Common myeloid progenitor, CD34-positive (primary cell): ENCODE results near the gene APOB.
"Not testable (repeated sequence)": the region's sequence is repeated elsewhere in the genome, so short reads cannot be mapped to it uniquely, and the experiment has no call there.

ENCODE experiments used
- CTCF ChIA-PET: fragments of 350-600 bp; sonication (Branson Sonifier 250); formaldehyde crosslinking; loops from one replicate; lab custom pipeline; 2021; ENCODE audit warnings: antibody characterized with exemption; lab: Charles Lee
- POLR2A ChIA-PET: fragments of 350-600 bp; sonication (Branson Sonifier 250); formaldehyde crosslinking; loops from one replicate; lab custom pipeline; 2021; ENCODE audit warnings: antibody characterized with exemption; lab: Charles Lee
- DNase-seq, 3 donors: peaks; one replicate each; pipeline versions ENCODE4 v3.0.0 to v3.0.0-alpha.2; 2013
- H3K27ac ChIP-seq, 2 experiments: 1 replicate in 1 of 2; 2 replicates in 1 of 2; pipeline ENCODE4 v1.7.0; 2013; ENCODE audit warnings: inconsistent platforms in 2 of 2, low read length in 2 of 2, mild to moderate bottlenecking in 2 of 2, low read depth in 1 of 2, moderate library complexity in 1 of 2; ENCODE audit not compliant: severe bottlenecking in 2 of 2, insufficient read depth in 1 of 2, poor library complexity in 1 of 2
- H3K27me3 ChIP-seq, 5 experiments: replicated peaks in 2 of 5; 1 replicate in 3 of 5; 2 replicates in 2 of 5; pipeline versions ENCODE4 v1.6.1 to v1.7.0; 2013; ENCODE audit warnings: low read length in 4 of 5, mild to moderate bottlenecking in 2 of 5, moderate library complexity in 2 of 5, inconsistent platforms in 1 of 5; ENCODE audit not compliant: insufficient read depth in 5 of 5, control insufficient read depth in 4 of 5
- H3K36me3 ChIP-seq, 4 experiments: 1 replicate in 2 of 4; 2 replicates in 2 of 4; pipeline versions ENCODE4 v1.6.1 to v1.7.0; 2013; ENCODE audit warnings: low read length in 3 of 4, control low read depth in 1 of 4, mild to moderate bottlenecking in 1 of 4; ENCODE audit not compliant: control insufficient read depth in 4 of 4, insufficient read depth in 4 of 4
- H3K4me1 ChIP-seq, 4 experiments: 1 replicate in 3 of 4; 2 replicates in 1 of 4; pipeline versions ENCODE4 v1.6.1 to v1.7.1; 2013; ENCODE audit warnings: low read length in 3 of 4, mild to moderate bottlenecking in 3 of 4, control low read depth in 1 of 4, inconsistent platforms in 1 of 4, moderate library complexity in 1 of 4; ENCODE audit not compliant: control insufficient read depth in 4 of 4, insufficient read depth in 4 of 4; ENCODE audit errors: control extremely low read depth in 1 of 4
- H3K4me3 ChIP-seq, 7 experiments: 1 replicate in 4 of 7; 2 replicates in 3 of 7; pipeline versions ENCODE4 v1.5.1 to v1.7.0; 2013; ENCODE audit warnings: mild to moderate bottlenecking in 7 of 7, low read length in 6 of 7, moderate library complexity in 6 of 7, inconsistent platforms in 2 of 7, low read depth in 2 of 7, control low read depth in 1 of 7; ENCODE audit not compliant: insufficient read depth in 4 of 7, control insufficient read depth in 1 of 7; ENCODE audit errors: extremely low read depth in 1 of 7
- H3K9me3 ChIP-seq, 5 experiments: 1 replicate in 4 of 5; 2 replicates in 1 of 5; pipeline versions ENCODE4 v1.6.1 to v1.7.1; 2013; ENCODE audit warnings: low read length in 4 of 5, mild to moderate bottlenecking in 2 of 5, inconsistent platforms in 1 of 5, low read depth in 1 of 5, moderate library complexity in 1 of 5; ENCODE audit not compliant: control insufficient read depth in 4 of 5, insufficient read depth in 2 of 5; ENCODE audit errors: control extremely low read depth in 1 of 5
- WGBS: methylation state at CpG from one replicate; pipeline ENCODE4 v1.1.5; 2013; ENCODE audit not compliant: insufficient coverage; 5-methylcytosine and 5-hydroxymethylcytosine counted together

Gene APOB

GRCh38 chr2:21032338-21033236 is 11.3 kb downstream of the APOB start:
- Histone ChIP-seq H3K36me3 (no peaks in the 10 kb centered on the region), H3K9me3 (no peaks in the 10 kb centered on the region), H3K27ac (no peak overlapping the region), H3K4me1 (no peaks in the 10 kb centered on the region), H3K27me3 (peaks cover 0 to 3% (median 0%) of the 10 kb centered on the region in 5 experiments), H3K4me3 (no peak overlapping the region)
- no peak for DNase-seq
- ChIA-PET POLR2A (no interaction called here), CTCF (no interaction called here)
- WGBS: 97% methylated on average over 12 of the region's 14 CpGs

DNA sequence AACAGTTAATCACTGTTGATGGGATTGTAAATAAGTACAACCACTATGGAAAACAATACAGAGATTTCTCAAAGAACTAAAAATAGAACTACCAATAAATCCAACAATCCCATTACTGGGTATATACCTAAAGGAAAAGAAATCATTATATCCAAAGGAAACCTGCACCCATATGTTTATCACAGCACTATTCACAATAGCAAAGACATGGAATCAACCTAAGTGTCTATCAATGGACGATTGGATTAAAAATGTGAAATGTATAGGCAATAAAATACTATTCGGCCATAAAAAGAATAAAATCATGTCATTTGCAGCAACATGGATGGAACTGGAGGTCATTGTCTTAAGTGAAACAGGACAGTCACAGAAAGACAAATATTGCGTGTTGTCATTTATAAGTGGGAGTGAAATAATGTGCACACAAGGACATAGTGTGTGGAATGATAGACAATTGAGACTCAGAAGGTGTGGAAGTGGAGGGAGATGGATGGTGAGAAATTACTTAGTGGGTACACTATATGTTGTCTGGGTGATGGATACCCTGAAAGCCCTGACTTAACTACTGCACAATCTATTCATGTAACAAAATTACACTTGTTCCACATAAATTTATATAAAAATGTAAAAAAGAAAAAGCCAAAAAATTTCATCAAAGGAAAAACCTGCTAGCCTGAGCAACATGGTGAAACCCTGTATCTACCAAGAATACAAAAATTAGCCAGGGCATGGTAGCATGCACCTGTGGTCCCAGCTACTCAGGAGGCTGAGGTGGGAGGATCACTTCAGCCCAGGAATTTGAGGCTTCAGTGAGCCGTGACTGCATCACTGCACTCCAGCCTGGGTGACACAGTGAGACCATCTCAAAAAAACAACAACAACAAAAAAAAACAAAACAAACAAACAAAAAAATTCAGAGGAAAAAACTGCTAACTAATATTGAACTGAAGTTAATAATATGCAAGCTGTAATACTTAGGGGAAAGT is 12.6 kb downstream of the APOB start:
- ChIA-PET POLR2A (no interaction called here), CTCF (no interaction called here)
- DNase-seq: no peak
- Histone ChIP-seq H3K4me3 (no peak overlapping the region), H3K4me1 (no peaks in the 10 kb centered on the region), H3K36me3 (no peaks in the 10 kb centered on the region), H3K27me3 (peaks cover 0 to 2% (median 0%) of the 10 kb centered on the region in 5 experiments), H3K9me3 (no peaks in the 10 kb centered on the region), H3K27ac (no peak overlapping the region)
- WGBS: 100% methylated on average over 2 of the region's 4 CpGs

GRCh38 chr2:21029519-21029918 is 14.4 kb downstream of the APOB start:
- Histone ChIP-seq H3K27ac (no peak overlapping the region), H3K9me3 (no peaks in the 10 kb centered on the region), H3K27me3 (peaks cover 0 to 2% (median 0%) of the 10 kb centered on the region in 5 experiments), H3K36me3 (no peaks in the 10 kb centered on the region), H3K4me1 (no peaks in the 10 kb centered on the region), H3K4me3 (no peak overlapping the region)
- ChIA-PET CTCF (no interaction called here), POLR2A (no interaction called here)
- WGBS: 100% methylated on average over 2 of the region's 2 CpGs
- DNase-seq: no peak

DNA sequence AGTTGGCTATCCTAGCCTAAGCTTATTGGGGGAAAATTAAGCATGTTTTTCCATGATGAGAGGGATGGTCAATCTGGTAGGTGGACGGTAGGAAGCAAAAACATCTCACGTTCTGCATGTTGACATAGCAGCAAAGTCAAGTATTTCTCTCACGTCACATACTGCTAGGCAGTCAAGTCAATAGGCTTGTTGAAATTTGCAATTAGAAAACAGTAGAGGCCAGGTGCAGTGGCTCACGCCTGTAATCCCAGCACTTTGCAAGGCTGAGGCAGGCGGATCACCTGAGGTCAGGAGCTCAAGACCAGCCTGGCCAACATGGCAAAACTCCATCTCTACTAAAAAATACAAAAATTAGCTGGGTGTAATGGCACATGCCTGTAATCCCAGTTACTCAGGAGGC is 14.9 kb downstream of the APOB start:
- H3K4me3 ChIP-seq, H3K27ac ChIP-seq, H3K36me3 ChIP-seq, DNase-seq, H3K27me3 ChIP-seq, H3K4me1 ChIP-seq, H3K9me3 ChIP-seq, POLR2A ChIA-PET, CTCF ChIA-PET: not testable (repeated sequence)
- 100% methylated on average over 4 of the region's 5 CpGs for WGBS

- POLR2A ChIA-PET: no interaction called here
- H3K27me3 ChIP-seq: peaks cover 0 to 2% (median 0%) of the 10 kb centered on the region in 5 experiments
- 96% methylated on average over 3 of the region's 4 CpGs for WGBS
- no peaks in the 10 kb centered on the region for H3K4me1 ChIP-seq
- CTCF ChIA-PET: interaction anchor here (0.8 kb wide), 1 partner anchor 15 kb away, joined by 3 read pairs; no protein-coding TSS in a partner anchor
- H3K27ac ChIP-seq: no peak overlapping the region
- DNase-seq: no peak
- no peak overlapping the region for H3K4me3 ChIP-seq
- H3K36me3 ChIP-seq: no peaks in the 10 kb centered on the region
- no peaks in the 10 kb centered on the region for H3K9me3 ChIP-seq
Observed at GRCh38 chr2:21028021-21028947, 15.6 kb downstream of the APOB start.

DNA sequence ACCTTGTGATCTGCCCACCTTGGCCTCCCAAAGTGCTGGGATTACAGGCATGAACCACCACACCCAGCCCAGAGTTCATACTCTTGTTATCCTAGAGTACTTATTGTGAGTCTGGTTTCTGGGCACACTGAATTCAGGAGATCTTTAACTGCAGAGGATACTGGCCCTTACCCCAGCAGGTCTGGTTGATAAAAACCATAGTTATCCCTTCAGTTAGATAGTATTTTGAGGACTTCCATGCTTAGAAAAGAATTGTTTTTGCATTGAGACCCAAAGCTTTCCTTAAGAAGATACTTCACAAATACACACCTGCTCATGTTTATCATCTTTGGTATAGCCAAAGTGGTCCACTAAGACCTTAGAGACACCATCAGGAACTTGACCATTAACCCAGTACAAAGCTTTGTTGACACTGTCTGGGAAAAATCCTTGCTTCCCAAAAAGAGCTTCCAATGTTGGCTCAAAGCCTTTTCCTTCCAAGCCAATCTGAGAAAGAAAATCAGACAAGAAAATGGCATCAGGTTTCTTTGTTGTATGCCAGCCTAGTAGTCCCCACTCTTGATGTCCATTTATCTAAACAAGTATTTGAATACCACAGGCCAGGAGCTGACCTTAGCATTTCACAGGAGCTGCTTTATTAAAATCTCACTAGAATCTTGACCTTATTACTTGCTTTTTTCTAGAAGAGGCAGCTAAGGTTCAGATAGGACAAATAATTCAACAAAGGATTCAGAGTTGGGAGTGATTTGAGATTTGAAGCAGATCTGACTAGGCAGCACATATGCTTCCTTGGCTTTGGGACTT is 17.2 kb downstream of the APOB start:
- no peaks in the 10 kb centered on the region for H3K9me3 ChIP-seq
- H3K4me3 ChIP-seq: no peak overlapping the region
- no peaks in the 10 kb centered on the region for H3K36me3 ChIP-seq
- ChIA-PET CTCF (no interaction called here), POLR2A (no interaction called here)
- peaks cover 0 to 2% (median 0%) of the 10 kb centered on the region in 5 experiments for H3K27me3 ChIP-seq
- no peak for DNase-seq
- H3K27ac ChIP-seq: no peak overlapping the region
- no peaks in the 10 kb centered on the region for H3K4me1 ChIP-seq
